Keratinocyte (primary cell): Measurements from ENCODE around the gene NCEH1.

ENCODE experiments used
- CTCF ChIP-seq, 3 experiments: IDR thresholded peaks in 1 of 3; conservative IDR thresholded peaks in 1 of 3; optimal IDR thresholded peaks in 1 of 3; 2 replicates in 2 of 3; 3 replicates in 1 of 3; pipeline versions ENCODE3 to v1.5.1; 2011; ENCODE audit warnings: low read length in 3 of 3, mild to moderate bottlenecking in 3 of 3, moderate library complexity in 2 of 3, control low read depth in 1 of 3, inconsistent platforms in 1 of 3; ENCODE audit not compliant: insufficient read depth in 2 of 3; ENCODE audit errors: extremely low read depth in 1 of 3
- EZH2 ChIP-seq: IDR thresholded peaks from one replicate; pipeline ENCODE4 v1.6.1; 2012; ENCODE audit warnings: inconsistent platforms, mild to moderate bottlenecking, low read length, moderate library complexity

GRCh38 chr3:172604895-172605646, 105.8 kb downstream of the NCEH1 start:
- TF ChIP-seq CTCF (optimal IDR thresholded peaks at IDR 0.05 in 1 of 3, IDR thresholded peaks at IDR 0.05 in 1 of 3, conservative IDR thresholded peaks at IDR 0.05 in 1 of 3; ENCODE audit: extremely low read depth in 1 of 3, insufficient read depth in 2 of 3, low read length in 3 of 3) (no peak), EZH2 (no peak)
